LNCAP (cell line): ENCODE results near the gene MCM9.

Experiments
- CTCF ChIP-seq: fragments of 450-650 bp; IDR thresholded peaks from 2 replicates; pipeline ENCODE4 v1.5.1; 2017; ENCODE audit warnings: mild to moderate bottlenecking

MCM9 gene

GRCh38 chr6:118877806-118878205 lies 57.2 kb downstream of the MCM9 start:
- TF ChIP-seq CTCF = no peak

- TF ChIP-seq CTCF = no peak
These were observed 58.1 kb downstream of the MCM9 start for GRCh38 chr6:118876814-118877213.

- no peak for TF ChIP-seq CTCF
These were observed 58.8 kb downstream of the MCM9 start for GRCh38 chr6:118876198-118876597.

GRCh38 chr6:118875672-118876071 lies 59.3 kb downstream of the MCM9 start:
- no peak for TF ChIP-seq CTCF

- no peak for TF ChIP-seq CTCF
These were observed 61.7 kb downstream of the MCM9 start for GRCh38 chr6:118873239-118873638.

GRCh38 chr6:118872726-118873125 lies 62.2 kb downstream of the MCM9 start:
- TF ChIP-seq CTCF = no peak

- no peak for TF ChIP-seq CTCF
These were observed 62.6 kb downstream of the MCM9 start for GRCh38 chr6:118872318-118872717.

- no peak for TF ChIP-seq CTCF
These were observed 63.6 kb downstream of the MCM9 start for GRCh38 chr6:118871331-118871730.
